Vagina (tissue), 2 donors: Measurements from ENCODE around the gene PDK1.

Experiments used
- POLR2A ChIP-seq, 2 donors: fragments of 450-650 bp; IDR thresholded peaks; one replicate each; pipeline ENCODE4 v1.6.1; 2017; ENCODE audit warnings: antibody characterized with exemption in 2 of 2, mild to moderate bottlenecking in 2 of 2, moderate library complexity in 2 of 2
- TF ChIP-seq, protein P1 (sequence below), 3 experiments: fragments of 450-650 bp in 2 of 3; fragments of 200-600 bp in 1 of 3; sonication (generic) in 1 of 3; IDR thresholded peaks; one replicate each; pipeline ENCODE4 v1.5.1; 2017 to 2019; ENCODE audit warnings: antibody characterized with exemption in 3 of 3, mild to moderate bottlenecking in 2 of 3, moderate library complexity in 2 of 3

DNA sequence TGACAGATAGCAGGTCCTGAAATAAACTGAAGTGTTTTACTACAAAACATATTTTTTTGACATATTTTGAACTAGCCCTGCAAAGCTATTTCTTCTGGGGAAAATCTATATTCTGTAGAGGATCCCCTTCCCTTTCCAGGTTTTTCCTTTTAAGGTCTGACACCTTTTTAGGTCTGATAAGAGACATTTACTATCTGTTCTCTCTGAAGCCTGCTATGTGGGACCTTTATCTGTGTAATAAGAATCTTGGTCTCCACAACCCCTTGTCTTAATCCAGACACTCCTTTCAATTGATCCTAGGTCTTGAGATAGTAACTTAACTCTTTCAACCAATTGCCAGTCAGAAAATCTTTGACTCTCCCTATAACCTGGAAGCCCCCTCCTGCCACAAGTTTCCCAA lies 5.5 kb upstream of the PDK1 start:
- TF ChIP-seq POLR2A (IDR thresholded peaks at IDR 0.05) = no peak
- TF ChIP-seq, protein P1, sequence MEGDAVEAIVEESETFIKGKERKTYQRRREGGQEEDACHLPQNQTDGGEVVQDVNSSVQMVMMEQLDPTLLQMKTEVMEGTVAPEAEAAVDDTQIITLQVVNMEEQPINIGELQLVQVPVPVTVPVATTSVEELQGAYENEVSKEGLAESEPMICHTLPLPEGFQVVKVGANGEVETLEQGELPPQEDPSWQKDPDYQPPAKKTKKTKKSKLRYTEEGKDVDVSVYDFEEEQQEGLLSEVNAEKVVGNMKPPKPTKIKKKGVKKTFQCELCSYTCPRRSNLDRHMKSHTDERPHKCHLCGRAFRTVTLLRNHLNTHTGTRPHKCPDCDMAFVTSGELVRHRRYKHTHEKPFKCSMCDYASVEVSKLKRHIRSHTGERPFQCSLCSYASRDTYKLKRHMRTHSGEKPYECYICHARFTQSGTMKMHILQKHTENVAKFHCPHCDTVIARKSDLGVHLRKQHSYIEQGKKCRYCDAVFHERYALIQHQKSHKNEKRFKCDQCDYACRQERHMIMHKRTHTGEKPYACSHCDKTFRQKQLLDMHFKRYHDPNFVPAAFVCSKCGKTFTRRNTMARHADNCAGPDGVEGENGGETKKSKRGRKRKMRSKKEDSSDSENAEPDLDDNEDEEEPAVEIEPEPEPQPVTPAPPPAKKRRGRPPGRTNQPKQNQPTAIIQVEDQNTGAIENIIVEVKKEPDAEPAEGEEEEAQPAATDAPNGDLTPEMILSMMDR (IDR thresholded peaks at IDR 0.05) = no peak
